ENCODE data around the gene MBOAT1.

DNA sequence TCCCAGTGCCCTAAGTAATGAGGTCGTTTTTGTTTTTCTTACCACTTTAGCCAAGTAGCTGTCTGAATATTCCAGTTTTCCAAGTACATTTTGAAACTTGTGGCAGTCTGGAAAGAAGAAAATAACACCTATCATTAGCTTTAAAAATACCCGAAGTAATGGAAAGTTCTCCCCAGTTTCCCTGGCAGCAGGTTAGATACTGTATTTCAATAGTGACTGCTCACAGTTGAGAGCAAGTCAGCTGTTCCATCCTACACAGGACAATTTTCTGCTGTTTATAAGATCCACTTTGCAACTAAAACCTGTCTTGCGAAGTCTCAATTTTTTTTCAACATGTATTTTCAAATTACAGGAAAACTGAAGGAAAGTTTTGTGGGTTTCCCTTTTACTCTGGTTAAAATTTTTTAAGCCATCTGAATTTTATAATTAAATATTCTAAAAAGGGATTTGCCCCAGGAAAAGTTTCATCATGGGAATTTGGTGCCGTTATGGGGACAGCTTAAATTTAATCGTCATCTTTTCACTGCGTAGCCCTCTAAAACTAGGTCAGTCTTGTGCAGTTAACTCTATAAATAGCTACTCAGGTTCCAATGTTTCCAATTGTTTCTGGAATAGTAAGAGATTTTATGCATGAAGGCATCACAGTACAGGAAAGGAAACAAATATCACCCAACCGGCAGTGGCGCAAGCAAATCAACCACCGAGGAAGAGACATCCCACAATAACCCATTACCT, 96.9 kb downstream of the MBOAT1 start:
- TF ChIP-seq, protein P1, sequence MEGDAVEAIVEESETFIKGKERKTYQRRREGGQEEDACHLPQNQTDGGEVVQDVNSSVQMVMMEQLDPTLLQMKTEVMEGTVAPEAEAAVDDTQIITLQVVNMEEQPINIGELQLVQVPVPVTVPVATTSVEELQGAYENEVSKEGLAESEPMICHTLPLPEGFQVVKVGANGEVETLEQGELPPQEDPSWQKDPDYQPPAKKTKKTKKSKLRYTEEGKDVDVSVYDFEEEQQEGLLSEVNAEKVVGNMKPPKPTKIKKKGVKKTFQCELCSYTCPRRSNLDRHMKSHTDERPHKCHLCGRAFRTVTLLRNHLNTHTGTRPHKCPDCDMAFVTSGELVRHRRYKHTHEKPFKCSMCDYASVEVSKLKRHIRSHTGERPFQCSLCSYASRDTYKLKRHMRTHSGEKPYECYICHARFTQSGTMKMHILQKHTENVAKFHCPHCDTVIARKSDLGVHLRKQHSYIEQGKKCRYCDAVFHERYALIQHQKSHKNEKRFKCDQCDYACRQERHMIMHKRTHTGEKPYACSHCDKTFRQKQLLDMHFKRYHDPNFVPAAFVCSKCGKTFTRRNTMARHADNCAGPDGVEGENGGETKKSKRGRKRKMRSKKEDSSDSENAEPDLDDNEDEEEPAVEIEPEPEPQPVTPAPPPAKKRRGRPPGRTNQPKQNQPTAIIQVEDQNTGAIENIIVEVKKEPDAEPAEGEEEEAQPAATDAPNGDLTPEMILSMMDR (conservative IDR thresholded peaks at IDR 0.05 in 1 of 2, IDR thresholded peaks at IDR 0.05 in 1 of 2; ENCODE audit: extremely low read depth in 1 of 2, insufficient read depth in 1 of 2, low read depth in 1 of 2, low read length in 2 of 2), result no peak
- TF ChIP-seq EZH2 (IDR thresholded peaks at IDR 0.05; ENCODE audit: borderline replicate concordance, low read length), result no peak
